Peyer's patch (tissue), 4 donors: Measurements from ENCODE around the gene ANO2.

ENCODE experiments used
- CTCF ChIP-seq, 6 experiments: fragments of 450-650 bp in 4 of 6; fragments of 200-600 bp in 2 of 6; sonication (generic) in 1 of 6; IDR thresholded peaks; one replicate each; pipeline ENCODE4 v1.5.1; 2017 to 2019; ENCODE audit warnings: antibody characterized with exemption in 6 of 6, mild to moderate bottlenecking in 3 of 6, moderate library complexity in 1 of 6
- POLR2A ChIP-seq, 2 donors: fragments of 450-650 bp; IDR thresholded peaks; one replicate each; pipeline ENCODE4 v1.5.1; 2017; ENCODE audit warnings: antibody characterized with exemption in 2 of 2, mild to moderate bottlenecking in 2 of 2, moderate library complexity in 2 of 2

DNA sequence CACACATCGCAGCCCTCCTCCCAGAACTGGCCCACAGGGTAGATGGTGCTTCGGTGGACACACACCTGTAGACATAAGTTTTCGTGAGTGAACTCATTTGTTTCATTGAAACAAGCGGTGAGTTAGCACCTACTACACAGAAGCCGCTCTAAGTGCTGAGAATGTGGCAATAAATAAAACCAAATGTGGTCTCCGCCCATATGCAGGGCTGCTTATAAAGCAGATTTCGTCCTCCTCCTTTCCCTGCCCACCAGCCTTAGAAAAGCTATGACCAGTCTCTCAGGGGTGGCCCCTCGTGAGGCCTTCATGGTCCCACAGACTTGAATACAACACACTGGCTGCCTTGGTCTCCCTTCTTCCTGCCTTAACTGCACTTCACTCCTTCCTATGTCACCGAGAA is 31.1 kb upstream of the ANO2 start:
- no peak for TF ChIP-seq CTCF (IDR thresholded peaks at IDR 0.05)
- TF ChIP-seq POLR2A (IDR thresholded peaks at IDR 0.05): no peak
